ENCODE measurements around the gene PLTP.

GRCh38 chr20:45867136-45867818 is 44.7 kb downstream of the PLTP start:
- TF ChIP-seq EZH2 (IDR thresholded peaks at IDR 0.05; ENCODE audit: borderline replicate concordance, low read depth, low read length, severe bottlenecking): no peak
- no peak for TF ChIP-seq CTCF (IDR thresholded peaks at IDR 0.05; ENCODE audit: borderline replicate concordance, extremely low read depth, low read length, poor library complexity, severe bottlenecking)

Data from DND-41 (cell line).